HL-60 (cell line): ENCODE measurements around the gene EVI5.

Source experiments
- DNase-seq, 2 experiments: peaks; one replicate each; pipeline ENCODE4 v3.0.0-alpha.2; 2010 to 2020; ENCODE audit warnings: low read depth in 1 of 2, low spot score in 1 of 2
- H3K27ac ChIP-seq: fragments of 250-450 bp; sonication (Bioruptor Pico); replicated peaks from 2 replicates; pipeline ENCODE4 v1.5.1; 2020; ENCODE audit warnings: mild to moderate bottlenecking, moderate library complexity
- H3K27me3 ChIP-seq: fragments of 250-450 bp; sonication (Bioruptor Pico); 2 replicates; pipeline ENCODE4 v1.5.1; 2021; ENCODE audit warnings: mild to moderate bottlenecking, moderate library complexity; ENCODE audit not compliant: insufficient read depth, poor library complexity, severe bottlenecking
- H3K4me3 ChIP-seq: replicated peaks from 2 replicates; pipeline ENCODE4 v1.5.1; 2011; ENCODE audit warnings: mild to moderate bottlenecking, control low read depth, low read length; ENCODE audit not compliant: insufficient read depth
- GABPA ChIP-seq: IDR thresholded peaks from 2 replicates; pipeline ENCODE4 v1.6.1; 2012; ENCODE audit warnings: low read depth
- POLR2AphosphoS5 ChIP-seq: IDR thresholded peaks from 2 replicates; pipeline ENCODE4 v1.6.1; 2012; ENCODE audit warnings: low read depth
- SPI1 ChIP-seq: IDR thresholded peaks from 2 replicates; pipeline ENCODE4 v1.6.1; 2012; ENCODE audit warnings: low read depth, mild to moderate bottlenecking, borderline replicate concordance
- TF ChIP-seq, protein P1 (sequence below): IDR thresholded peaks from 2 replicates; pipeline ENCODE4 v1.6.1; 2012; ENCODE audit warnings: low read depth; ENCODE audit not compliant: insufficient replicate concordance
- TF ChIP-seq, protein P2 (sequence below): IDR thresholded peaks from one replicate; pipeline ENCODE4 v1.5.1; 2011; ENCODE audit warnings: low read length, control low read depth, inconsistent platforms; ENCODE audit not compliant: insufficient read depth

EVI5 gene

DNA sequence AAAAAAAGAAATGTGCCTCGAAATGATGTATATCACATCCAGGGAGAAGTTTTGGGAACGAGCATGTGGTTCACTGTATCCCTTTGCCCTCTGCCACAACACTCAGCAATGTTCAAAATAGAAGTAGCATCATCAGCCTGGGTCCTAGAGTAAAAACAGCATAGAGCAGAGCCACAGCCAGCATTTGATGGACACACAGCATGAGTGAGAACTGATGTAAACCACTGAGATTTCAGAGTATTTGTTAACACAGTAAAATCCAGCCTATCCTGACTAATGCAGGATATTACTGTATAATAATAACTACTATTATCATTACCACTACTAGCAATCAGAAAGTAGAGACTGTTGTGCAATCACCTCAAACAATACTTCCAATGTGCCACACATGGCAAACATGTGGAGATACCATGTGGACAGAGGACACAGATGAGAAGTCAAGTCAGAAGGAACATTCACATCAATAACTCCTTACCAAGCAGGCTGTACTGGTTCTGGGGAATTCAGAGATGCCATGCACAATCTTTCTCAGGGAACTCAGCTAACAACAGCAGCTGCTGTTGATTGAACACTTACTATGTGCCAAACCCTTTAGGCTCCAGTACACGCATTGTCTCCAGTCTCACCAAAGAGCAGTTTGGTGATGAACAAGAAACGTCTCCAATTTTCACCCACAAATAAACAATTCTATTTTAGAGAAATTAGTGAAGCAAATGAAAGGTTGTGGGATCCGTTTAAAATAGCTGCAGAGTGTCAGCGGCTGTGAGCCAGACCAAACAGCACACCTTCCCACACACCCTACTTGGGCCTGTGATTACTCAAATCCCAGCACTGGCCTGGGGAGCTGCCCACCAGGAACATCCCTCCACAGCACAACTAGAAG lies 281.6 kb downstream of the EVI5 start:
- Histone ChIP-seq H3K27ac (no peak overlapping the region), H3K27me3 (no peaks in the 10 kb centered on the region), H3K4me3 (no peak overlapping the region)
- no peak for DNase-seq
- TF ChIP-seq POLR2AphosphoS5, result no peak
- TF ChIP-seq GABPA, result no peak
- TF ChIP-seq, protein P1, sequence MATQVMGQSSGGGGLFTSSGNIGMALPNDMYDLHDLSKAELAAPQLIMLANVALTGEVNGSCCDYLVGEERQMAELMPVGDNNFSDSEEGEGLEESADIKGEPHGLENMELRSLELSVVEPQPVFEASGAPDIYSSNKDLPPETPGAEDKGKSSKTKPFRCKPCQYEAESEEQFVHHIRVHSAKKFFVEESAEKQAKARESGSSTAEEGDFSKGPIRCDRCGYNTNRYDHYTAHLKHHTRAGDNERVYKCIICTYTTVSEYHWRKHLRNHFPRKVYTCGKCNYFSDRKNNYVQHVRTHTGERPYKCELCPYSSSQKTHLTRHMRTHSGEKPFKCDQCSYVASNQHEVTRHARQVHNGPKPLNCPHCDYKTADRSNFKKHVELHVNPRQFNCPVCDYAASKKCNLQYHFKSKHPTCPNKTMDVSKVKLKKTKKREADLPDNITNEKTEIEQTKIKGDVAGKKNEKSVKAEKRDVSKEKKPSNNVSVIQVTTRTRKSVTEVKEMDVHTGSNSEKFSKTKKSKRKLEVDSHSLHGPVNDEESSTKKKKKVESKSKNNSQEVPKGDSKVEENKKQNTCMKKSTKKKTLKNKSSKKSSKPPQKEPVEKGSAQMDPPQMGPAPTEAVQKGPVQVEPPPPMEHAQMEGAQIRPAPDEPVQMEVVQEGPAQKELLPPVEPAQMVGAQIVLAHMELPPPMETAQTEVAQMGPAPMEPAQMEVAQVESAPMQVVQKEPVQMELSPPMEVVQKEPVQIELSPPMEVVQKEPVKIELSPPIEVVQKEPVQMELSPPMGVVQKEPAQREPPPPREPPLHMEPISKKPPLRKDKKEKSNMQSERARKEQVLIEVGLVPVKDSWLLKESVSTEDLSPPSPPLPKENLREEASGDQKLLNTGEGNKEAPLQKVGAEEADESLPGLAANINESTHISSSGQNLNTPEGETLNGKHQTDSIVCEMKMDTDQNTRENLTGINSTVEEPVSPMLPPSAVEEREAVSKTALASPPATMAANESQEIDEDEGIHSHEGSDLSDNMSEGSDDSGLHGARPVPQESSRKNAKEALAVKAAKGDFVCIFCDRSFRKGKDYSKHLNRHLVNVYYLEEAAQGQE, result no peak
- no peak for TF ChIP-seq SPI1
- TF ChIP-seq, protein P2, sequence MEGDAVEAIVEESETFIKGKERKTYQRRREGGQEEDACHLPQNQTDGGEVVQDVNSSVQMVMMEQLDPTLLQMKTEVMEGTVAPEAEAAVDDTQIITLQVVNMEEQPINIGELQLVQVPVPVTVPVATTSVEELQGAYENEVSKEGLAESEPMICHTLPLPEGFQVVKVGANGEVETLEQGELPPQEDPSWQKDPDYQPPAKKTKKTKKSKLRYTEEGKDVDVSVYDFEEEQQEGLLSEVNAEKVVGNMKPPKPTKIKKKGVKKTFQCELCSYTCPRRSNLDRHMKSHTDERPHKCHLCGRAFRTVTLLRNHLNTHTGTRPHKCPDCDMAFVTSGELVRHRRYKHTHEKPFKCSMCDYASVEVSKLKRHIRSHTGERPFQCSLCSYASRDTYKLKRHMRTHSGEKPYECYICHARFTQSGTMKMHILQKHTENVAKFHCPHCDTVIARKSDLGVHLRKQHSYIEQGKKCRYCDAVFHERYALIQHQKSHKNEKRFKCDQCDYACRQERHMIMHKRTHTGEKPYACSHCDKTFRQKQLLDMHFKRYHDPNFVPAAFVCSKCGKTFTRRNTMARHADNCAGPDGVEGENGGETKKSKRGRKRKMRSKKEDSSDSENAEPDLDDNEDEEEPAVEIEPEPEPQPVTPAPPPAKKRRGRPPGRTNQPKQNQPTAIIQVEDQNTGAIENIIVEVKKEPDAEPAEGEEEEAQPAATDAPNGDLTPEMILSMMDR, result no peak

DNA sequence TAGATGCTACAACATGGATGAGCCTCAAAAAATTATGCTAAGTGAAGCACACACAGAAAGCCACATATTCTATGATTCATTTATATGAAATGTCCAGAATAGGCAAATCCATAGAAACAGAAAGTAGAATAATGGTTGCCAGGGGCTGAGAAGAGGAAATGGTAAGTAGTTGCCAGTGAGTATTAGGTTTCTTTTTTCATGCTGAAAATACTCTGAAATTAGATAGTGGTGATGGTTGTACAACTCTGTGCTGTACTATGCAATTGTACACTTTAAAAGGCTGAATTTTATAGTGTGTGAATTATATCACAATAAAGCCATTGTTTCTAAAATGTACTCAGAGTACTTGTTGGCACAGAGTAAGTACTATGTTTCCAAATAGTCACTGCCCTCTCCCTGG lies 282.7 kb downstream of the EVI5 start:
- H3K4me3 ChIP-seq, result no peak overlapping the region
- TF ChIP-seq GABPA (no peak), POLR2AphosphoS5 (no peak), SPI1 (no peak)
- TF ChIP-seq, protein P2, result no peak
- TF ChIP-seq, protein P1, result no peak
- H3K27ac ChIP-seq, result no peak overlapping the region
- H3K27me3 ChIP-seq, result no peaks in the 10 kb centered on the region
- no peak for DNase-seq

DNA sequence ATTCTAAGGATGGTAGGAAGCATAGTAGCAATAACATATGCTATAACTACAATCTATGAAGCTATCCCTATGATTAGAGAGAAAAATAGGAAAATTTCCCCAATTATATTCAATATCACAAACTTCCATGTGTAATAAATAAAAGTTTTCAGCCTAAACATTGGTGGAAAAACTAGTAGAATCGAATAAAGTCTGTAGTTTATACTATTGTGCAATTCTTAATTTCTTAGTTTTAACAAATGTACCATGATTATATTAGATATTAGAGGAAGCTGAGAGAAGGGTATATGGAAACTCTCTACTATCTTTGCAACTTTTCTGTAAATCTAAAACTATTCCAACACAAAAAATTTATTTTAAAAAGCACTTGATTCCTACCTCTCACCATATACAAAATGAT lies 284.4 kb downstream of the EVI5 start:
- TF ChIP-seq SPI1 (no peak), GABPA (no peak), POLR2AphosphoS5 (no peak)
- TF ChIP-seq, protein P2, result no peak
- TF ChIP-seq, protein P1, result no peak
- Histone ChIP-seq H3K4me3 (no peak overlapping the region), H3K27me3 (no peaks in the 10 kb centered on the region), H3K27ac (no peak overlapping the region)
- DNase-seq, result no peak
